Large intestine (tissue), 3 donors: Measurements from ENCODE around the gene EYA2. TPM values are rescaled to one million over a fixed set of nuclear protein-coding genes. Genes with fewer than 3 reads are reported as not detected.

Experiments used
- DNase-seq, 2 donors: peaks; one replicate each; pipeline versions ENCODE4 v3.0.0 to v3.0.0-alpha.2; 2013
- H3K27ac ChIP-seq: one replicate; pipeline ENCODE4 v1.5.1; 2013; ENCODE audit warnings: low read length
- H3K27me3 ChIP-seq: 2 replicates; pipeline ENCODE4 v1.6.1; 2013; ENCODE audit warnings: low read length; ENCODE audit not compliant: control insufficient read depth, insufficient read depth
- H3K36me3 ChIP-seq: 2 replicates; pipeline ENCODE4 v1.6.1; 2013; ENCODE audit warnings: low read length; ENCODE audit not compliant: control insufficient read depth, insufficient read depth
- H3K4me1 ChIP-seq: one replicate; pipeline ENCODE4 v1.6.1; 2013; ENCODE audit warnings: low read length; ENCODE audit not compliant: control insufficient read depth, insufficient read depth
- H3K4me3 ChIP-seq: one replicate; pipeline ENCODE4 v1.5.1; 2013; ENCODE audit warnings: low read length
- H3K9me3 ChIP-seq: one replicate; pipeline ENCODE4 v1.6.1; 2013; ENCODE audit warnings: mild to moderate bottlenecking, low read depth, low read length, moderate library complexity; ENCODE audit not compliant: control insufficient read depth
- WGBS: methylation state at CpG from one replicate; pipeline ENCODE4 v1.1.5; 2013; ENCODE audit warnings: low lambda C conversion rate; ENCODE audit not compliant: insufficient coverage; 5-methylcytosine and 5-hydroxymethylcytosine counted together
- polyA plus RNA-seq: library from polyadenylated mRNA; unstranded; fragments of 120-200 nt; gene quantifications from one replicate; pipeline ENCODE4 v1.2.1, GENCODE V29; 2013

EYA2 gene
- polyA plus RNA-seq, 1 donor: 0.72 TPM

DNA sequence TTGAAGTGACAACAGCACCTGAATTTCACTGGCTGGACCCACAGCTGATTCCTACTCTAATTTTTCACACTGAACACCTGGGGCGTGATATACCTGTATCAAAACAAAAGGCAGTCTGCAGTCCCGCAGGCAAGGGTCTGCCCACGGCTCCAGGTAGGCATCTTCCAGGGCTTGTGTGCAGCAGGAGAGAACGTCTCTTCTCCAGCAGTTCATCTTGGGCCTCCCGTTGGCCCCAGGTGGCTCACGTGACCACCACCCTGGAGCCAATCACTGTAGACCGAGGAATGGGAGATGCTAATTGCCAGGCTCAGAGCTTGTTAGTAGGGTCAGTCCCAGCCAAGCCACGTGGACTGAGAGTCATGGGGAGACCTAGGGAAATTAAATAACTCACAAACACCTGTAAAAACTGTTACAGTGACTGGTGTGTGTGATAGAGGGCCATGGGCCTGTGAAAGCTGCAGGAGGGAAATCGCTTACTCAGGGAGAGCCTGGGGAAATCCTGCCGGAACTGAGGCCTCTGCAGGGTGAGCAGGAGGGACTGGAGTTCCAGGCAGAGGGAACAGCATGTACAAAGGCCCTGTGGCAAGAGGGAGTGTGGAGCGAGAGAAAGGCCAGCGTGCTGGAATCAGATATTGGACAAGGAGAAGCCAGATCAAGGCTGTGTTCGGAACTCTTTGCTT lies 83.4 kb downstream of the EYA2 start:
- Histone ChIP-seq H3K36me3 (no peaks in the 10 kb centered on the region), H3K27me3 (peaks cover 2% of the 10 kb centered on the region), H3K4me1 (no peaks in the 10 kb centered on the region), H3K27ac (no peak overlapping the region), H3K9me3 (no peaks in the 10 kb centered on the region), H3K4me3 (no peak overlapping the region)
- WGBS: no CpG with 5 or more reads among the region's 13 CpGs
- no peak for DNase-seq

GRCh38 chr20:46978951-46979491 lies 84.4 kb downstream of the EYA2 start:
- no CpG with 5 or more reads among the region's 9 CpGs for WGBS
- Histone ChIP-seq H3K4me3 (no peak overlapping the region), H3K4me1 (no peaks in the 10 kb centered on the region), H3K36me3 (no peaks in the 10 kb centered on the region), H3K27me3 (peaks cover 2% of the 10 kb centered on the region), H3K27ac (no peak overlapping the region), H3K9me3 (no peaks in the 10 kb centered on the region)
- no peak for DNase-seq

DNA sequence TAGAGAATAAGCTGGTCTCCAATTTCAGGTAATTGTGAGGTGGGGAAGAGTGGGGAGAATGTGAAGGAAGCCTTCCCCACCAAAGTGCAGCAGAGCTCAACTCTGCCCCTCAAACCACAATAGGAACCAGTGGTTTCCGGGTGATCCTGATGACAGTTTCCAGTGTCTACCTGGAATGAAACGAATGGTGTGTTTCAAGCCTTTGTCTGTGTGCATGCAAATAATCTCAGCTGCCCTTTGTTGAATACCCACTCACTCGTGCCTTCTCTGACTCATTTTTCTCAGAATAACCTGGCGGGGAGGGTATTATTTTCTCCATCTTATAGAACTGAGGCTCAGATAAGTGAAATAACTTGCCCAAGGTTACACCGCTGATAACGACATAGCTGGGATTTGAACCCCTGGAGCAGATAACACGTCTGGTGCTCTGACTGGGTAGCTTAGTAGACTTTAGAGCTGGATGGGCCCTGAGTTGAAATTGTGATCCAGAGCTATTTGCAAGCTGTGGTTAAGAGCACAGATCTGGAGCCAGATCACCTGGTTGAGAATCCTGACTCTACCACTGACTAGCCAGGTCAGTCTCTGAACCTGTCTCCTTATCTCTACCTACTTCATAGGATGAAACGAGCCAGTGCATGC lies 85.1 kb downstream of the EYA2 start:
- Histone ChIP-seq H3K27ac (no peak overlapping the region), H3K4me3 (no peak overlapping the region), H3K36me3 (no peaks in the 10 kb centered on the region), H3K9me3 (no peaks in the 10 kb centered on the region), H3K27me3 (peaks cover 2% of the 10 kb centered on the region), H3K4me1 (no peaks in the 10 kb centered on the region)
- 80% methylated on average over 1 of the region's 8 CpGs for WGBS
- no peak for DNase-seq

- H3K4me3 ChIP-seq: no peak overlapping the region
- peaks cover 2% of the 10 kb centered on the region for H3K27me3 ChIP-seq
- DNase-seq: no peak
- no peaks in the 10 kb centered on the region for H3K9me3 ChIP-seq
- H3K36me3 ChIP-seq: no peaks in the 10 kb centered on the region
- H3K27ac ChIP-seq: no peak overlapping the region
- H3K4me1 ChIP-seq: no peaks in the 10 kb centered on the region
Observed at GRCh38 chr20:46981184-46981583, 86.5 kb downstream of the EYA2 start.

DNA sequence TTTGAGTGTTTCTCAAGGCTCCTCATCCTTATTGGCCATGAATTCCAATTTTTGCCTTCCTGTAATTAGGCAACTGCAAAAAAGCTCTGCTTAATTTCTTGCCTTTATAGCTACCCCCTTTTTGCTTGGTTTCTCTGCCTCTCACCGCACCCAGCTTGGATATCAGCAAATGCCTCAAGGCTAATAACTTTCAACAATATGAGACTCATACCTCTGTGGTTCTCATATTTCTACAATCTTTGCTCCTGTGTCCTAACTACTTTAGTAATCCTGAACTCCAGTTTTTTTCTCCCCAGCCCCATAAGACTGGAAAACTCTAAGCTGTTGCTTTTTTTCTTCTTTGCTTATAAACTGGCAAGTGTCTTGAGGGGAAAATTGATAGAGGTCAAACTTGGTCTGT lies 88.8 kb downstream of the EYA2 start:
- WGBS: 100% methylated on average over 1 of the region's 1 CpG
- Histone ChIP-seq H3K36me3 (no peaks in the 10 kb centered on the region), H3K27me3 (no peaks in the 10 kb centered on the region), H3K9me3 (no peaks in the 10 kb centered on the region), H3K4me1 (no peaks in the 10 kb centered on the region), H3K27ac (no peak overlapping the region), H3K4me3 (no peak overlapping the region)
- no peak for DNase-seq

- Histone ChIP-seq H3K4me3 (no peak overlapping the region), H3K4me1 (no peaks in the 10 kb centered on the region), H3K9me3 (no peaks in the 10 kb centered on the region), H3K27me3 (no peaks in the 10 kb centered on the region), H3K36me3 (no peaks in the 10 kb centered on the region), H3K27ac (no peak overlapping the region)
- DNase-seq: no peak
- WGBS: no CpG with 5 or more reads among the region's 1 CpG
Observed at GRCh38 chr20:46984405-46984804, 89.8 kb downstream of the EYA2 start.

DNA sequence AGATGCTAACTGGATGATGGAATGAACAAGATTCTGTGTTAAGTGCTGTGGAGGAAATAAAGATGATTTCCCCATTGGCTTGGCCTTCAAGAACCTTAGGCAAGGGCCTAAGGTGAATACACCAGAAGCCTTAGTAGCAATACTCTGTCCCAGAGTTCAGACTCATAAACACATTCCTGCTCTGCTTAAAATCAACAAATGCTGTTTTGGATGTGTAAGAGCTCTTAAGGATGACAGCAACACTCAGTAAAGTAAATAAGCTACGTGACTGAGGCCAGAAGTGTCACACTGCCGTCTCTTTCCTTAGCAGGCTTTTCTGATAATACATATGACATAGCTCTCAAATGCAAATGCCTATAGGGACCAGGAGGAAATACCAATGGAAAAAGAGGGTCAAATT lies 90.6 kb downstream of the EYA2 start:
- WGBS: no CpG with 5 or more reads among the region's 2 CpGs
- H3K27me3 ChIP-seq: no peaks in the 10 kb centered on the region
- H3K4me1 ChIP-seq: no peaks in the 10 kb centered on the region
- no peak overlapping the region for H3K27ac ChIP-seq
- H3K9me3 ChIP-seq: no peaks in the 10 kb centered on the region
- no peak overlapping the region for H3K4me3 ChIP-seq
- DNase-seq: no peak
- no peaks in the 10 kb centered on the region for H3K36me3 ChIP-seq

DNA sequence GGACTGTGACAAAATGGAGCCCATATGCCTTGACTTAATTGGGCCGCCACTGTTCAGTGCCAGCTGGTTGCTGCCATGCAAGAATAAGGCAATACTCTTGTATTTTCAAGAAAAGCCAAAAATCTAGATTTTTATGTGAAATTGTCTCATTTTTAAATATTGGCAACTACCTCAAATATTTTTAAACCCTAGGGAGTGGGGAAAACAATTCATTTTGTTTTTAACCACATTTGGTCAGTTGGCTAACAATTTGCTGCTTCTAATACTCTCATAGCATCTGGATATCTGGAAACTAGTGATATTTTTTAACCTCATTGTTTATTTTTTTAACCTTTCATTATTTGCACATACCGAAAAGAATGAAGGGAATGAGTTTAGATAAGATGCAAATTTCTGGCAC lies 91.0 kb downstream of the EYA2 start:
- no peak overlapping the region for H3K27ac ChIP-seq
- H3K9me3 ChIP-seq: no peaks in the 10 kb centered on the region
- H3K4me3 ChIP-seq: no peak overlapping the region
- H3K4me1 ChIP-seq: no peaks in the 10 kb centered on the region
- no CpG with 5 or more reads among the region's 2 CpGs for WGBS
- DNase-seq: no peak
- H3K27me3 ChIP-seq: no peaks in the 10 kb centered on the region
- H3K36me3 ChIP-seq: no peaks in the 10 kb centered on the region

DNA sequence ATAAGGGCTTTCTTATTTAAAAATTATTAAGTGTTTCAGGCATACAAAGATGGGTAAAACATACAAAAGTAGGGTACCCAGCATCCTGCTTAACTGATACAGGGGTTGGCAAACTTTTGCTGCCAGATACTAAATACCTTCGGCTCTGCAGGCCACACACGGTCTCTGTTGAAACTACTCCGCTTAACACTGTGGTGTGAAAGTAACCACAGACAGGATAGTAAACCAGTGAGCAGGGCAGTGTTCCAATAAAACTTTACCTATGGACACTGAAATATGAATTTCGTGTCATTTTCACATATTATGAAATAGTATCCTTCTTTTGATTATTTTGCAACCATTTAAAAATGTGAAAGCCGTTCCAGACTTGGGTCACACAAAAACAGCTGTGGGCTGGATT lies 92.4 kb downstream of the EYA2 start:
- Histone ChIP-seq H3K36me3 (no peaks in the 10 kb centered on the region), H3K27me3 (no peaks in the 10 kb centered on the region), H3K4me1 (no peaks in the 10 kb centered on the region), H3K9me3 (no peaks in the 10 kb centered on the region), H3K27ac (no peak overlapping the region), H3K4me3 (no peak overlapping the region)
- DNase-seq: no peak
- no CpG with 5 or more reads among the region's 5 CpGs for WGBS

- no peak overlapping the region for H3K4me3 ChIP-seq
- no peak for DNase-seq
- no CpG with 5 or more reads among the region's 12 CpGs for WGBS
- H3K9me3 ChIP-seq: no peaks in the 10 kb centered on the region
- H3K36me3 ChIP-seq: no peaks in the 10 kb centered on the region
- peaks cover 3% of the 10 kb centered on the region for H3K27me3 ChIP-seq
- H3K27ac ChIP-seq: no peak overlapping the region
- H3K4me1 ChIP-seq: no peaks in the 10 kb centered on the region
Observed at GRCh38 chr20:46990017-46990595, 95.5 kb downstream of the EYA2 start.
